WTC11 (cell line): ENCODE measurements around the gene CCDC117.

ENCODE experiments used
- ATF1 ChIP-seq: sonication (generic); formaldehyde crosslinking; IDR thresholded peaks from 2 replicates; pipeline ENCODE4 v1.8.1; 2023; ENCODE audit warnings: mild to moderate bottlenecking, moderate library complexity, missing genetic modification reagents
- CREM ChIP-seq: sonication (generic); formaldehyde crosslinking; IDR thresholded peaks from 2 replicates; pipeline ENCODE4 v1.8.1; 2022; ENCODE audit warnings: mild to moderate bottlenecking, missing genetic modification reagents, moderate library complexity
- CTCF ChIP-seq: fragments of 200-600 bp; IDR thresholded peaks from 2 replicates; pipeline ENCODE4 v1.8.0; 2022; ENCODE audit warnings: antibody characterized with exemption
- MXD4 ChIP-seq: fragments of 250-450 bp; sonication (Bioruptor Pico); IDR thresholded peaks from 2 replicates; pipeline ENCODE4 v1.8.0; 2021; ENCODE audit warnings: mild to moderate bottlenecking, moderate library complexity, borderline replicate concordance
- USF1 ChIP-seq: sonication (generic); formaldehyde crosslinking; IDR thresholded peaks from 2 replicates; pipeline ENCODE4 v1.8.0; 2022; ENCODE audit warnings: mild to moderate bottlenecking, missing genetic modification reagents

- TF ChIP-seq CTCF (no peak), ATF1 (CRISPR knock-in tag) (no peak), USF1 (no peak), MXD4 (CRISPR knock-in tag) (no peak), CREM (no peak)
Observed at GRCh38 chr22:28837640-28838039, 65.1 kb downstream of the CCDC117 start.
